ENCODE data around the gene RERE. TPM values are rescaled to one million over a fixed set of nuclear protein-coding genes. Genes with fewer than 3 reads are reported as not detected.

Gene RERE
- polyA plus RNA-seq, 1 of the 3 experiments (the other 2 are of a cell fraction): 8.1 TPM

- no peaks in the 10 kb centered on the region for H4K20me1 ChIP-seq (ENCODE audit: insufficient read depth)
- H3K27me3 ChIP-seq (ENCODE audit: insufficient read depth): no peaks in the 10 kb centered on the region
- no peak overlapping the region for H3K9ac ChIP-seq
- no peaks in the 10 kb centered on the region for H3K9me2 ChIP-seq
- POLR2A ChIA-PET: no interaction called here
- H3K36me3 ChIP-seq (replicated peaks in 1 of 2; ENCODE audit: control insufficient read depth in 1 of 2, insufficient read depth in 2 of 2, low read length in 1 of 2): no peaks in the 10 kb centered on the region
- DNase-seq: no peak
- no peak overlapping the region for H2AFZ ChIP-seq (ENCODE audit: low read depth)
- H3F3A ChIP-seq (replicated peaks; ENCODE audit: insufficient read depth): no peaks in the 10 kb centered on the region
- H3K9me3 ChIP-seq: no peaks in the 10 kb centered on the region
- H3K27ac ChIP-seq (ENCODE audit: low read depth in 2 of 2, low read length in 1 of 2): no peak overlapping the region
- H3K4me3 ChIP-seq (ENCODE audit: low read depth in 2 of 2, low read length in 1 of 2): no peak overlapping the region
- CTCF ChIA-PET: interaction anchor here (1.2 kb wide), 1 partner anchor 508 kb away, joined by 3 read pairs; no protein-coding TSS in a partner anchor
- WGBS (ENCODE audit: low lambda C conversion rate): 82% methylated on average over 6 of the region's 6 CpGs
- no peaks in the 10 kb centered on the region for H3K79me2 ChIP-seq (ENCODE audit: insufficient read depth)
- TF ChIP-seq FOXJ3 (CRISPR knock-in tag; IDR thresholded peaks at IDR 0.05): no peak
- no peak for TF ChIP-seq FOXM1 (IDR thresholded peaks at IDR 0.05; ENCODE audit: low read depth)
- no peak for TF ChIP-seq MEF2A (IDR thresholded peaks at IDR 0.05; ENCODE audit: borderline replicate concordance, low read depth)
- no peak for TF ChIP-seq GABPA (IDR thresholded peaks at IDR 0.05; ENCODE audit: low read depth)
- no peak for TF ChIP-seq TEAD4 (IDR thresholded peaks at IDR 0.05; ENCODE audit: borderline replicate concordance, insufficient read depth)
- no peak for TF ChIP-seq MXI1 (IDR thresholded peaks at IDR 0.05; ENCODE audit: low read depth, low read length)
- no peak for TF ChIP-seq IRF3 (IDR thresholded peaks at IDR 0.05; ENCODE audit: low read depth, low read length)
- no peak for TF ChIP-seq TCF12 (IDR thresholded peaks at IDR 0.05)
- no peak for TF ChIP-seq CHD2 (IDR thresholded peaks at IDR 0.05; ENCODE audit: low read length, partially characterized antibody)
- TF ChIP-seq EZH2phosphoT487 (IDR thresholded peaks at IDR 0.05; ENCODE audit: borderline replicate concordance, low read depth): no peak
- no peak for TF ChIP-seq ELF1 (IDR thresholded peaks at IDR 0.05)
- no peak for TF ChIP-seq POLR2AphosphoS5 (IDR thresholded peaks at IDR 0.05; ENCODE audit: low read depth, low read length)
- no peak for TF ChIP-seq NRF1 (IDR thresholded peaks at IDR 0.05; ENCODE audit: low read depth, low read length)
- TF ChIP-seq RCOR1 (IDR thresholded peaks at IDR 0.05; ENCODE audit: low read length): no peak
- no peak for TF ChIP-seq YY1 (IDR thresholded peaks at IDR 0.05; ENCODE audit: low read depth)
- no peak for TF ChIP-seq USF2 (IDR thresholded peaks at IDR 0.05; ENCODE audit: borderline replicate concordance, low read depth, low read length)
- no peak for TF ChIP-seq TAF1 (IDR thresholded peaks at IDR 0.05; ENCODE audit: borderline replicate concordance, low read depth, low read length)
- no peak for TF ChIP-seq MAX (IDR thresholded peaks at IDR 0.05; ENCODE audit: low read depth)
- peaks cover 0 to 6% of the 10 kb centered on the region in 2 experiments; a peak in 2 of 4 replicates for H3K4me1 ChIP-seq (ENCODE audit: control insufficient read depth in 1 of 2, insufficient read depth in 2 of 2, low read depth in 1 of 2, low read length in 1 of 2)
- H3K4me2 ChIP-seq: no peak overlapping the region
Observed at GRCh38 chr1:8340448-8340847, 477.0 kb downstream of the RERE start.

- Histone ChIP-seq H3K79me2 (ENCODE audit: insufficient read depth) (no peaks in the 10 kb centered on the region), H3K4me1 (ENCODE audit: control insufficient read depth in 1 of 2, insufficient read depth in 2 of 2, low read depth in 1 of 2, low read length in 1 of 2) (peaks cover 0 to 6% of the 10 kb centered on the region in 2 experiments; a peak in 2 of 4 replicates), H3K9me2 (no peaks in the 10 kb centered on the region), H3K4me2 (no peak overlapping the region), H3K9me3 (no peaks in the 10 kb centered on the region), H3K4me3 (ENCODE audit: low read depth in 2 of 2, low read length in 1 of 2) (no peak overlapping the region), H4K20me1 (ENCODE audit: insufficient read depth) (no peaks in the 10 kb centered on the region), H3F3A (replicated peaks; ENCODE audit: insufficient read depth) (no peaks in the 10 kb centered on the region), H3K9ac (no peak overlapping the region), H3K27me3 (ENCODE audit: insufficient read depth) (no peaks in the 10 kb centered on the region), H2AFZ (ENCODE audit: low read depth) (no peak overlapping the region), H3K36me3 (replicated peaks in 1 of 2; ENCODE audit: control insufficient read depth in 1 of 2, insufficient read depth in 2 of 2, low read length in 1 of 2) (no peaks in the 10 kb centered on the region), H3K27ac (ENCODE audit: low read depth in 2 of 2, low read length in 1 of 2) (no peak overlapping the region)
- CTCF ChIA-PET: interaction anchor here (0.7 kb wide), 1 partner anchor 350 kb away, joined by 3 read pairs; no protein-coding TSS in a partner anchor
- no peak for DNase-seq
- POLR2A ChIA-PET: no interaction called here
- WGBS (ENCODE audit: low lambda C conversion rate): 91% methylated on average over 8 of the region's 13 CpGs
- TF ChIP-seq EP300 (IDR thresholded peaks at IDR 0.05; ENCODE audit: borderline replicate concordance in 1 of 2, low read depth in 1 of 2, low read length in 1 of 2): no peak
- TF ChIP-seq MEF2A (IDR thresholded peaks at IDR 0.05; ENCODE audit: borderline replicate concordance, low read depth): no peak
- no peak for TF ChIP-seq EZH2phosphoT487 (IDR thresholded peaks at IDR 0.05; ENCODE audit: borderline replicate concordance, low read depth)
- TF ChIP-seq FOXM1 (IDR thresholded peaks at IDR 0.05; ENCODE audit: low read depth): no peak
- no peak for TF ChIP-seq GABPA (IDR thresholded peaks at IDR 0.05; ENCODE audit: low read depth)
- TF ChIP-seq PBX3 (IDR thresholded peaks at IDR 0.05): no peak
- no peak for TF ChIP-seq NRF1 (IDR thresholded peaks at IDR 0.05; ENCODE audit: low read depth, low read length)
- no peak for TF ChIP-seq ZBTB33 (IDR thresholded peaks at IDR 0.05; ENCODE audit: borderline replicate concordance, low read depth)
- TF ChIP-seq MAX (IDR thresholded peaks at IDR 0.05; ENCODE audit: low read depth): no peak
- TF ChIP-seq MXI1 (IDR thresholded peaks at IDR 0.05; ENCODE audit: low read depth, low read length): no peak
- TF ChIP-seq YY1 (IDR thresholded peaks at IDR 0.05; ENCODE audit: low read depth): no peak
- TF ChIP-seq SIN3A (IDR thresholded peaks at IDR 0.05; ENCODE audit: borderline replicate concordance, low read depth, low read length): no peak
- no peak for TF ChIP-seq JUND (IDR thresholded peaks at IDR 0.05)
- no peak for TF ChIP-seq CHD2 (IDR thresholded peaks at IDR 0.05; ENCODE audit: low read length, partially characterized antibody)
Observed at GRCh38 chr1:8339203-8339600, 478.2 kb downstream of the RERE start.

Measured in SK-N-SH (cell line).